H9 (cell line): Measurements from ENCODE around the gene DDX4. TPM values are rescaled to one million over a fixed set of nuclear protein-coding genes. Genes with fewer than 3 reads are reported as not detected.

Source experiments
- DNase-seq: peaks from one replicate; pipeline ENCODE4 v3.0.0-alpha.2; 2017
- H2AFZ ChIP-seq: one replicate; pipeline ENCODE4 v1.6.1; 2013; ENCODE audit warnings: mild to moderate bottlenecking, low read length, control low read depth, moderate library complexity
- H2AK5ac ChIP-seq: 2 replicates; pipeline ENCODE4 v1.6.1; 2013; ENCODE audit warnings: low read length, control low read depth, mixed read lengths; ENCODE audit not compliant: insufficient read length
- H2BK120ac ChIP-seq: one replicate; pipeline ENCODE4 v1.6.1; 2013; ENCODE audit warnings: low read depth, mild to moderate bottlenecking, low read length, control low read depth, inconsistent platforms; ENCODE audit not compliant: poor library complexity, severe bottlenecking
- H2BK12ac ChIP-seq: 2 replicates; pipeline ENCODE4 v1.6.1; 2013; ENCODE audit warnings: low read length, control low read depth, mixed read lengths, low read depth; ENCODE audit not compliant: insufficient read length
- H2BK15ac ChIP-seq: 2 replicates; pipeline ENCODE4 v1.6.1; 2013; ENCODE audit warnings: low read depth, low read length, control low read depth
- H2BK20ac ChIP-seq: one replicate; pipeline ENCODE4 v1.6.1; 2013; ENCODE audit warnings: low read depth, mild to moderate bottlenecking, low read length, control low read depth, inconsistent platforms; ENCODE audit not compliant: poor library complexity, severe bottlenecking
- H2BK5ac ChIP-seq: 2 replicates; pipeline ENCODE4 v1.6.1; 2013; ENCODE audit warnings: low read length, control low read depth, mixed read lengths; ENCODE audit not compliant: insufficient read length
- H3K14ac ChIP-seq: 2 replicates; pipeline ENCODE4 v1.6.1; 2013; ENCODE audit warnings: low read length, control low read depth; ENCODE audit not compliant: insufficient read depth
- H3K18ac ChIP-seq: 2 replicates; pipeline ENCODE4 v1.6.1; 2013; ENCODE audit warnings: low read depth, mild to moderate bottlenecking, mixed read lengths, low read length, control low read depth; ENCODE audit not compliant: insufficient read length
- H3K23ac ChIP-seq: 2 replicates; pipeline ENCODE4 v1.6.1; 2013; ENCODE audit warnings: low read length, control low read depth, mixed read lengths, low read depth; ENCODE audit not compliant: insufficient read length
- H3K23me2 ChIP-seq: 2 replicates; pipeline ENCODE4 v1.6.1; 2013; ENCODE audit warnings: low read depth, mild to moderate bottlenecking, mixed read lengths, low read length, control low read depth; ENCODE audit not compliant: insufficient read length, poor library complexity, severe bottlenecking
- H3K27ac ChIP-seq: 2 replicates; pipeline ENCODE4 v1.5.1; 2013; ENCODE audit warnings: low read length, control low read depth, mixed read lengths, low read depth; ENCODE audit not compliant: insufficient read length
- H3K27me3 ChIP-seq: 2 replicates; pipeline ENCODE4 v1.6.1; 2013; ENCODE audit warnings: low read length, control low read depth, inconsistent platforms; ENCODE audit not compliant: insufficient read depth
- H3K4ac ChIP-seq: 2 replicates; pipeline ENCODE4 v1.6.1; 2013; ENCODE audit warnings: low read depth, mild to moderate bottlenecking, control low read depth, inconsistent platforms, low read length, moderate library complexity
- H3K4me1 ChIP-seq: 2 replicates; pipeline ENCODE4 v1.6.1; 2013; ENCODE audit warnings: low read length, control low read depth, inconsistent platforms; ENCODE audit not compliant: insufficient read depth
- H3K4me2 ChIP-seq: 2 replicates; pipeline ENCODE4 v1.6.1; 2013; ENCODE audit warnings: low read length, control low read depth, mixed read lengths; ENCODE audit not compliant: insufficient read length, insufficient read depth
- H3K56ac ChIP-seq: 2 replicates; pipeline ENCODE4 v1.6.1; 2013; ENCODE audit warnings: low read depth, mild to moderate bottlenecking, mixed read lengths, low read length, control low read depth; ENCODE audit not compliant: insufficient read length
- H3K79me1 ChIP-seq: 2 replicates; pipeline ENCODE4 v1.6.1; 2013; ENCODE audit warnings: low read depth, mild to moderate bottlenecking, moderate library complexity, low read length, control low read depth, inconsistent platforms; ENCODE audit not compliant: insufficient read depth, poor library complexity, severe bottlenecking
- H3K79me2 ChIP-seq: 2 replicates; pipeline ENCODE4 v1.6.1; 2013; ENCODE audit warnings: low read length, control low read depth, inconsistent platforms; ENCODE audit not compliant: insufficient read depth
- H3K9ac ChIP-seq: 2 replicates; pipeline ENCODE4 v1.6.1; 2013; ENCODE audit warnings: low read length, control low read depth, mixed read lengths; ENCODE audit not compliant: insufficient read length; ENCODE audit errors: extremely low read depth
- H3K9me3 ChIP-seq: one replicate; pipeline ENCODE4 v1.6.1; 2013; ENCODE audit warnings: low read depth, low read length, inconsistent platforms; ENCODE audit not compliant: control insufficient read depth
- H3T11ph ChIP-seq: one replicate; pipeline ENCODE4 v1.6.1; 2013; ENCODE audit warnings: mild to moderate bottlenecking, low read length, control low read depth, inconsistent platforms
- H4K20me1 ChIP-seq: one replicate; pipeline ENCODE4 v1.6.1; 2013; ENCODE audit not compliant: control insufficient read depth, insufficient read length, insufficient read depth
- H4K5ac ChIP-seq: 2 replicates; pipeline ENCODE4 v1.6.1; 2013; ENCODE audit warnings: low read depth, mild to moderate bottlenecking, mixed read lengths, low read length, control low read depth; ENCODE audit not compliant: insufficient read length
- H4K8ac ChIP-seq: replicated peaks from 2 replicates; pipeline ENCODE4 v1.6.1; 2013; ENCODE audit warnings: low read length, control low read depth, mixed read lengths, low read depth; ENCODE audit not compliant: insufficient read length
- H4K91ac ChIP-seq: 2 replicates; pipeline ENCODE4 v1.6.1; 2013; ENCODE audit warnings: low read depth, mild to moderate bottlenecking, moderate library complexity, mixed read lengths, low read length, control low read depth; ENCODE audit not compliant: insufficient read length
- H3K27ac Mint-ChIP-seq, 3 experiments: 2 replicates in 2 of 3; 3 replicates in 1 of 3; pipeline ENCODE4 v1.8.0; 2020 to 2021; ENCODE audit warnings: mixed read lengths in 3 of 3, mild to moderate bottlenecking in 1 of 3, moderate library complexity in 1 of 3
- H3K27me3 Mint-ChIP-seq: 2 replicates; pipeline ENCODE4 v1.8.0; 2021; ENCODE audit warnings: low read depth, mild to moderate bottlenecking, moderate library complexity, mixed read lengths
- H3K36me3 Mint-ChIP-seq, 3 experiments: 2 replicates in 2 of 3; 3 replicates in 1 of 3; pipeline ENCODE4 v1.8.0; 2020 to 2021; ENCODE audit warnings: low read depth in 3 of 3, mixed read lengths in 3 of 3; ENCODE audit not compliant: insufficient read depth in 1 of 3
- H3K4me1 Mint-ChIP-seq, 2 experiments: 2 replicates each; pipeline ENCODE4 v1.8.0; 2020; ENCODE audit warnings: mixed read lengths in 2 of 2
- H3K4me3 Mint-ChIP-seq, 2 experiments: 2 replicates in 1 of 2; 3 replicates in 1 of 2; pipeline ENCODE4 v1.8.0; 2020 to 2021; ENCODE audit warnings: mild to moderate bottlenecking in 2 of 2, mixed read lengths in 2 of 2, moderate library complexity in 1 of 2
- H3K9me3 Mint-ChIP-seq, 2 experiments: 2 replicates in 1 of 2; 3 replicates in 1 of 2; pipeline ENCODE4 v1.8.0; 2020; ENCODE audit warnings: mild to moderate bottlenecking in 2 of 2, mixed read lengths in 2 of 2, moderate library complexity in 1 of 2
- CTCF ChIP-seq: fragments of 200-600 bp; sonication (generic); conservative IDR thresholded peaks from 3 replicates; pipeline ENCODE4 v1.8.0; 2021; ENCODE audit warnings: antibody characterized with exemption, mild to moderate bottlenecking
- WGBS: extraction: QIAGEN DNeasy Blood & Tissue Kit; methylation state at CpG from one replicate; pipeline ENCODE4 v1.1.7; 2013; ENCODE audit warnings: missing lambda C conversion rate, low lambda C conversion rate, mixed read lengths; ENCODE audit not compliant: insufficient read length; ENCODE audit errors: extremely low coverage; 5-methylcytosine and 5-hydroxymethylcytosine counted together
- total RNA-seq: library from RNA; stranded (reverse); gene quantifications from 2 replicates; pipeline ENCODE4 v1.2.1, GENCODE V29; 2021

Gene DDX4
- total RNA-seq, 1 experiment from 2014 or later = not detected

- no peak overlapping the region for H3K27ac Mint-ChIP-seq
- H3K27me3 Mint-ChIP-seq = no peaks in the 10 kb centered on the region
- no peak for DNase-seq
- Histone ChIP-seq H3K14ac (no peak overlapping the region), H3K79me1 (no peaks in the 10 kb centered on the region), H3K9me3 (no peaks in the 10 kb centered on the region), H3K4ac (no peak overlapping the region), H3K56ac (no peak overlapping the region), H2BK15ac (no peak overlapping the region), H3K79me2 (no peaks in the 10 kb centered on the region), H4K5ac (no peak overlapping the region), H3K23me2 (no peaks in the 10 kb centered on the region), H2AFZ (no peak overlapping the region), H3K27ac (no peak overlapping the region), H4K91ac (no peak overlapping the region), H4K8ac (no peak overlapping the region), H2BK120ac (no peak overlapping the region), H3K23ac (no peak overlapping the region), H2BK20ac (no peak overlapping the region), H3K18ac (no peak overlapping the region), H2BK5ac (no peak overlapping the region), H3K4me2 (no peak overlapping the region), H3K9ac (no peak overlapping the region), H3K27me3 (no peaks in the 10 kb centered on the region), H3K4me1 (no peaks in the 10 kb centered on the region), H2BK12ac (no peak overlapping the region), H4K20me1 (no peaks in the 10 kb centered on the region), H3T11ph (no peak overlapping the region), H2AK5ac (no peak overlapping the region)
- no peak for TF ChIP-seq CTCF
- H3K36me3 Mint-ChIP-seq = no peaks in the 10 kb centered on the region
- no peaks in the 10 kb centered on the region for H3K9me3 Mint-ChIP-seq
- WGBS = no CpG with 5 or more reads among the region's 3 CpGs
- H3K4me3 Mint-ChIP-seq = no peak overlapping the region
- peaks cover 5 to 6% of the 10 kb centered on the region in 2 experiments; a peak in 3 of 4 replicates for H3K4me1 Mint-ChIP-seq
Measured at GRCh38 chr5:55750499-55750898, 12.6 kb downstream of the DDX4 start.
